SKM-1 treated with dmso at 0.1 percent for 144 hours (cell line): ENCODE results near the gene C22orf31.
A peak's percentile ranks its signal among the peaks of the same experiment; 100 is the strongest.

Experiments
- DNase-seq: peaks from one replicate; lab custom pipeline; 2025; ENCODE audit not compliant: unreplicated experiment; lab: John Stamatoyannopoulos, UW

The C22orf31 gene

GRCh38 chr22:29081517-29082236, 20.0 kb upstream of the C22orf31 start:
- no peak for DNase-seq

- no peak for DNase-seq
These were observed 18.7 kb upstream of the C22orf31 start for GRCh38 chr22:29080106-29080975.

GRCh38 chr22:29079218-29079901, 17.7 kb upstream of the C22orf31 start:
- DNase-seq = no peak

GRCh38 chr22:29078869-29079207, 17.2 kb upstream of the C22orf31 start:
- DNase-seq = no peak

GRCh38 chr22:29078036-29078868, 16.6 kb upstream of the C22orf31 start:
- DNase-seq = no peak

- DNase-seq = no peak
These were observed 12.7 kb upstream of the C22orf31 start for GRCh38 chr22:29074276-29074772.

GRCh38 chr22:29073618-29074275, 12.1 kb upstream of the C22orf31 start:
- no peak for DNase-seq

GRCh38 chr22:29072979-29073617, 11.5 kb upstream of the C22orf31 start, which contains the start of gene KREMEN1:
Gene KREMEN1, plus strand, starts transcription at chr22:29073035. Its CDS starts 96 bp downstream, at chr22:29073131.
- DNase-seq = no peak

- peak; percentile 63 for DNase-seq
These were observed 10.8 kb upstream of the C22orf31 start for GRCh38 chr22:29072193-29072978.

- no peak for DNase-seq
These were observed 9.8 kb upstream of the C22orf31 start for GRCh38 chr22:29071261-29072045.

GRCh38 chr22:29070490-29070889, 8.9 kb upstream of the C22orf31 start:
- no peak for DNase-seq

GRCh38 chr22:29069463-29069862, 7.8 kb upstream of the C22orf31 start:
- DNase-seq = no peak

GRCh38 chr22:29065468-29066190, 4.0 kb upstream of the C22orf31 start:
- no peak for DNase-seq

- DNase-seq = no peak
These were observed 723 bp upstream of the C22orf31 start for GRCh38 chr22:29062286-29062821.

- DNase-seq = no peak
These were observed 700 bp downstream of the C22orf31 start for GRCh38 chr22:29060931-29061330.

- DNase-seq = no peak
These were observed 1.3 kb downstream of the C22orf31 start for GRCh38 chr22:29060251-29060869.

GRCh38 chr22:29056472-29056871, 5.2 kb downstream of the C22orf31 start:
- no peak for DNase-seq
